ENCODE measurements around the gene PUM2.

DNA sequence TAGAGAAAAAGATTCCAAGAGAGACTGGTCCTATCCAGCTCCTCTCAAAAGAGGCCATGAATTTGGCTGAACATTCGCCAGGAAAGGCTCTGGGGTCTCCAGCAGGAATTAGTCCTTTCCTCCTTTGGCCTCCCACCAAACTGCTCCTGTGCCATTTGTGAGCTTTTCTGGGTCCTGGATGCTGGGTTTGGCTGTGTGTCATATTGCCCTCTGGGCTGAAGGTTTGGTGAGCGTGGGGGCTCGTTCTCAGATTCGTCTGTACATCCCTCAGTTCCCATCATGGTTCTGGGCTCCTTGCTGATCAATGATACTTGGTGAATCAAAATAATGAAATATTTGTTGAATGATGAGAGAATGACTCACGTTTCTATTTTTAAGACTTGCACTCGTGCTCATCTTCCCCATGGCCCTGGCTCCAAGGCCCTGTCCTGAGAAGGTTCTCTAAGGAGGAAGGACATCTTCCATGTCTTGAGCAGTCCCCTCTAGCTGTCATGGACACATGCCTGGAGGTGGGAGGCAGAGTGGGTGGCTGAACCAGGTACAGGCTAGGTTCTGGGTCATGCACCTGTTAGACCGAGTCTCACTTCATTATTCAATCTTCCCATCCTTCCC lies 48.4 kb upstream of the PUM2 start:
- TF ChIP-seq, protein P1, sequence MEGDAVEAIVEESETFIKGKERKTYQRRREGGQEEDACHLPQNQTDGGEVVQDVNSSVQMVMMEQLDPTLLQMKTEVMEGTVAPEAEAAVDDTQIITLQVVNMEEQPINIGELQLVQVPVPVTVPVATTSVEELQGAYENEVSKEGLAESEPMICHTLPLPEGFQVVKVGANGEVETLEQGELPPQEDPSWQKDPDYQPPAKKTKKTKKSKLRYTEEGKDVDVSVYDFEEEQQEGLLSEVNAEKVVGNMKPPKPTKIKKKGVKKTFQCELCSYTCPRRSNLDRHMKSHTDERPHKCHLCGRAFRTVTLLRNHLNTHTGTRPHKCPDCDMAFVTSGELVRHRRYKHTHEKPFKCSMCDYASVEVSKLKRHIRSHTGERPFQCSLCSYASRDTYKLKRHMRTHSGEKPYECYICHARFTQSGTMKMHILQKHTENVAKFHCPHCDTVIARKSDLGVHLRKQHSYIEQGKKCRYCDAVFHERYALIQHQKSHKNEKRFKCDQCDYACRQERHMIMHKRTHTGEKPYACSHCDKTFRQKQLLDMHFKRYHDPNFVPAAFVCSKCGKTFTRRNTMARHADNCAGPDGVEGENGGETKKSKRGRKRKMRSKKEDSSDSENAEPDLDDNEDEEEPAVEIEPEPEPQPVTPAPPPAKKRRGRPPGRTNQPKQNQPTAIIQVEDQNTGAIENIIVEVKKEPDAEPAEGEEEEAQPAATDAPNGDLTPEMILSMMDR (conservative IDR thresholded peaks at IDR 0.05 in 1 of 2, IDR thresholded peaks at IDR 0.05 in 1 of 2; ENCODE audit: extremely low read depth in 1 of 2, insufficient read depth in 1 of 2, low read depth in 1 of 2, low read length in 2 of 2), result no peak
- no peak for TF ChIP-seq EZH2 (IDR thresholded peaks at IDR 0.05; ENCODE audit: borderline replicate concordance, low read length)
